GM12878 (cell line): Measurements from ENCODE around the gene ARHGAP19. TPM values are rescaled to one million over a fixed set of nuclear protein-coding genes. Genes with fewer than 3 reads are reported as not detected.
A peak's percentile ranks its signal among the peaks of the same experiment; 100 is the strongest.

Experiments used
- ATAC-seq: fragments of 200-7000 bp; cut with Tn5 transposase; 3 replicates; pipeline ENCODE4 v1.9.1; 2020; ENCODE audit warnings: mild to moderate bottlenecking, moderate library complexity
- BruUV-seq: library from RNA; stranded (reverse); fragments of 400-500 nt; replicated peaks from 2 replicates; lab custom pipeline; 2021; lab: Mats Ljungman, UMichigan
- CTCF ChIA-PET: fragments of 300-600 bp; sonication (Branson Sonifier 250); formaldehyde crosslinking; extraction: SDS; loops from one replicate; lab custom pipeline; 2021; ENCODE audit warnings: inconsistent platforms; lab: Yijun Ruan, JAX
- POLR2A ChIA-PET: fragments of 350-600 bp; formaldehyde crosslinking; extraction: SDS; loops from one replicate; lab custom pipeline; 2021; ENCODE audit warnings: inconsistent platforms; lab: Charles Lee
- RAD21 ChIA-PET: fragments of 300-600 bp; sonication (Branson Sonifier 250); formaldehyde crosslinking; loops from one replicate; lab custom pipeline; 2023; ENCODE audit warnings: antibody characterized with exemption; ENCODE audit not compliant: unreplicated experiment; lab: Charles Lee
- SMC1A ChIA-PET: fragments of 300-600 bp; sonication (Branson Sonifier 250); formaldehyde crosslinking; loops from one replicate; lab custom pipeline; 2023; ENCODE audit not compliant: unreplicated experiment, uncharacterized antibody; lab: Charles Lee
- DNase-seq: peaks from one replicate; pipeline ENCODE4 v3.0.0-alpha.2; 2011; ENCODE audit warnings: low read depth, low spot score
- FAIRE-seq: peaks from 3 replicates; lab custom pipeline; 2011; peaks lifted over from hg19 to GRCh38; lab: Jason Lieb, UNC
- H2AFZ ChIP-seq: 2 replicates; pipeline ENCODE4 v1.6.0; 2011; ENCODE audit warnings: low read depth, low read length, control low read depth; ENCODE audit not compliant: control insufficient read depth
- H3K27ac ChIP-seq: 2 replicates; pipeline ENCODE4 v1.5.1; 2011; ENCODE audit warnings: control low read depth; ENCODE audit not compliant: control insufficient read depth, insufficient read depth
- H3K27me3 ChIP-seq, 2 experiments: replicated peaks in 1 of 2; 2 replicates each; pipeline versions ENCODE4 v1.6.0 to v1.6.1; 2011; ENCODE audit warnings: low read length in 1 of 2; ENCODE audit not compliant: control insufficient read depth in 2 of 2, insufficient read depth in 2 of 2
- H3K36me3 ChIP-seq, 2 experiments: 2 replicates each; pipeline ENCODE4 v1.5.1; 2011; ENCODE audit warnings: low read length in 1 of 2; ENCODE audit not compliant: control insufficient read depth in 2 of 2, insufficient read depth in 2 of 2
- H3K4me1 ChIP-seq: 2 replicates; pipeline ENCODE4 v1.6.1; 2011; ENCODE audit warnings: mild to moderate bottlenecking, low read length, moderate library complexity, mixed read lengths; ENCODE audit not compliant: control insufficient read depth, insufficient read depth
- H3K4me2 ChIP-seq: 2 replicates; pipeline ENCODE4 v1.6.0; 2011; ENCODE audit warnings: control low read depth; ENCODE audit not compliant: control insufficient read depth, insufficient read depth
- H3K4me3 ChIP-seq: fragments of 200-600 bp; sonication (generic); 2 replicates; pipeline ENCODE4 v1.5.1; 2016
- H3K79me2 ChIP-seq: 2 replicates; pipeline ENCODE4 v1.6.0; 2011; ENCODE audit warnings: low read length; ENCODE audit not compliant: control insufficient read depth, insufficient read depth
- H3K9ac ChIP-seq: 2 replicates; pipeline ENCODE4 v1.8.0; 2011; ENCODE audit warnings: low read length, control low read depth, mixed read lengths; ENCODE audit not compliant: control insufficient read depth, insufficient read depth
- H3K9me3 ChIP-seq: replicated peaks from 3 replicates; pipeline ENCODE4 v1.5.1; 2011; ENCODE audit warnings: mild to moderate bottlenecking, low read length; ENCODE audit not compliant: control insufficient read depth, insufficient read depth
- H4K20me1 ChIP-seq: 2 replicates; pipeline ENCODE4 v1.6.0; 2011; ENCODE audit not compliant: control insufficient read depth, insufficient read depth
- JUNB ChIP-seq: IDR thresholded peaks from 2 replicates; pipeline ENCODE4 v1.6.1; 2016; ENCODE audit warnings: antibody characterized with exemption, mild to moderate bottlenecking
- MTA2 ChIP-seq: fragments of 450-650 bp; IDR thresholded peaks from 2 replicates; pipeline ENCODE4 v1.6.1; 2016; ENCODE audit warnings: low read depth, mild to moderate bottlenecking, moderate library complexity
- NFIC ChIP-seq: IDR thresholded peaks from 2 replicates; pipeline ENCODE4 v1.6.1; 2012; ENCODE audit warnings: low read depth, mild to moderate bottlenecking, inconsistent platforms, low read length, moderate library complexity
- RUNX3 ChIP-seq: IDR thresholded peaks from 2 replicates; pipeline ENCODE4 v1.6.1; 2012; ENCODE audit warnings: low read length, inconsistent platforms
- SMAD1 ChIP-seq: fragments of 450-650 bp; IDR thresholded peaks from 2 replicates; pipeline ENCODE4 v1.6.1; 2018; ENCODE audit warnings: mild to moderate bottlenecking, low read depth; ENCODE audit not compliant: partially characterized antibody
- SP1 ChIP-seq: IDR thresholded peaks from one replicate; pipeline ENCODE4 v1.6.1; 2011; ENCODE audit warnings: low read depth, low read length
- SRF ChIP-seq, 2 experiments: IDR thresholded peaks; 2 replicates each; pipeline ENCODE4 v1.6.1; 2011; ENCODE audit warnings: low read depth in 2 of 2, low read length in 2 of 2, mild to moderate bottlenecking in 1 of 2, moderate library complexity in 1 of 2
- TCF7 ChIP-seq: IDR thresholded peaks from 2 replicates; pipeline ENCODE4 v1.6.1; 2014; ENCODE audit warnings: antibody characterized with exemption, borderline replicate concordance
- WGBS: methylation state at CpG from one replicate; pipeline ENCODE4 v1.1.6; 2016; ENCODE audit warnings: low lambda C conversion rate; ENCODE audit not compliant: insufficient replicate concordance, insufficient coverage; ENCODE audit errors: missing lambda C conversion rate; 5-methylcytosine and 5-hydroxymethylcytosine counted together
- in situ Hi-C: fragments of 300-500 bp; cut with MboI; formaldehyde crosslinking; loops from 9 replicates; pipeline ENCODE4 v1.14.3; 2018; ENCODE audit warnings: mixed read lengths
- intact Hi-C: fragments of 100-400 bp; cut with micrococcal nuclease; formaldehyde crosslinking; loops from one replicate; pipeline ENCODE4 v1.14.2; 2022; ENCODE audit not compliant: unreplicated experiment
- polyA plus RNA-seq, 11 experiments: library from polyadenylated mRNA; depleted of rRNA in 4 of 11; unstranded in 6 of 11; stranded (reverse) in 5 of 11; fragments of >200 nt; fragmentation: Nextera tagmentation in 4 of 11; fragmentation: Illumina TruSeq in 1 of 11; extraction: Ambion mirVana in 4 of 11; extraction: Trizol in 1 of 11; gene quantifications; 1 replicate in 1 of 11; 2 replicates in 10 of 11; pipeline versions ENCODE4 v1.2.1 to v1.2.3, GENCODE V29; 2011 to 2016; ENCODE audit warnings: inconsistent platforms in 2 of 11, missing spikeins in 2 of 11, low read depth in 1 of 11
- total RNA-seq, 4 experiments: library from RNA; depleted of rRNA in 3 of 4; stranded (reverse); fragments of >200 nt in 3 of 4; fragmentation: Illumina TruSeq in 1 of 4; extraction: Trizol in 1 of 4; gene quantifications; 2 replicates each; pipeline versions ENCODE4 v1.2.1 to v1.2.3, GENCODE V29; 2013 to 2021

Gene ARHGAP19
- total and polyA plus RNA-seq, 10 of the 15 experiments (the other 5 are each of a cell fraction or from before 2014, with no cell fraction given): 13.3 to 40.7 (median 22.6) TPM

DNA sequence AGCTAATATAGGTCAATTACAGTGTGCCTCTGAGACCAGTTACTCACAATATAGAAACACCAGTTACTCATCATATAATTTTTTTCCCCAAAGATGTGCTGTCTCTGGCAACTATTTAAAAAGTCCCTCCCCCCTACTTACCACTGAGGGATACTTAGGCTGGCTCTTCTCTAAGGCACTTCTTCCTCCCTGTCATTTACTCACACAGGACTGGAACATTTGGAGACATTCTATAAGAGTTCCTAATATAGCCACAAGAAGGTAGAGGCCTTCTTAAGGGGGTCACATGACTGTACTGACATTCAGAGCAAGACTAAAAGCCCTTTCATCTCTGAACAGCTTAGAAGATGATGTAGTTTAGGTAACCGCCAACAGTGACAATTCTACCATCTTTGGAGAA lies 62.3 kb downstream of the ARHGAP19 start:
- no TSS peak for BruUV-seq
- no peaks in the 10 kb centered on the region for H4K20me1 ChIP-seq
- RAD21 ChIA-PET: no interaction called here
- peaks cover 1 to 7% of the 10 kb centered on the region in 2 experiments; a peak in 3 of 4 replicates for H3K36me3 ChIP-seq
- TF ChIP-seq SP1 (no peak), NFIC (peak; percentile 21; the same call in 1 of the 2 replicates), TCF7 (peak; percentile 83; the same call in 1 of the 2 replicates), RUNX3 (peak; percentile 40; the same call in 1 of the 2 replicates), SMAD1 (no peak), MTA2 (no peak), JUNB (peak; percentile 50), SRF (IDR thresholded peaks at IDR 0.05; ENCODE audit: low read depth in 2 of 2, low read length in 2 of 2) (peak in 1 of 2 experiments; percentile 73; a peak in 1 of 4 replicates)
- TF ChIP-seq, all 136 proteins: peak for 5
- H2AFZ ChIP-seq: no peak overlapping the region
- ChIA-PET SMC1A (interaction anchor here (1.0 to 1.6 kb wide), 2 partner anchors 20 to 158 kb away, joined by 3 to 7 read pairs; no protein-coding TSS in a partner anchor), POLR2A (no interaction called here), CTCF (interaction anchor here (1.0 kb wide), 1 partner anchor 20 kb away, joined by 4 read pairs; no protein-coding TSS in a partner anchor)
- H3K4me2 ChIP-seq: no peak overlapping the region
- H3K79me2 ChIP-seq: no peaks in the 10 kb centered on the region
- intact Hi-C loops (no loop called here), in situ Hi-C loops (no loop called here)
- FAIRE-seq: no peak
- peak; percentile 56 for ATAC-seq
- H3K4me3 ChIP-seq: no peak overlapping the region
- H3K27ac ChIP-seq: no peak overlapping the region
- H3K27me3 ChIP-seq: no peaks in the 10 kb centered on the region
- no peak overlapping the region for H3K9ac ChIP-seq
- WGBS: 93% methylated on average over 1 of the region's 1 CpG
- H3K4me1 ChIP-seq: no peaks in the 10 kb centered on the region
- no peaks in the 10 kb centered on the region for H3K9me3 ChIP-seq
- no peak for DNase-seq
